GM18868 (cell line): ENCODE measurements around the gene TSHZ1.

Experiments
- ATAC-seq: cut with Tn5 transposase; IDR thresholded peaks from one replicate; pipeline ENCODE4 v1.9.1; 2021; ENCODE audit warnings: mild to moderate bottlenecking, moderate library complexity; ENCODE audit not compliant: unreplicated experiment

The TSHZ1 gene

DNA sequence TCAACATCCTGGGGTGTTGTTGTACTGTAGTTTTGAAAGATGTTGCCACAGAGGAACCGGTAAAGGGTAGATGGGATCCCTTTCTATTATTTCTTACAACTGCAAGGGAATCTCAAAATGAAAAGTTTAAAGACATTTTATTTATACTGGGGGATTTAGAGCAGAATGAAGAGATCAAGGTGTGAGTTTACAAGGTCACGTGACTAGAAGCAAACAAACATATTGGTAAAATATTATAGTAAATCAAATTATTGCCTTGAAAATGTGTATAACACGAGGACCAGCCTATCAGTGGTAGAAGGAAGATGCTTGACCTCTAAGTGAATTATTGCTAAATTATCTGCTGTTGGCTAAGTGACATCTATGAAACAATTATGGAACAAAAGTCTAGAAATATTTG is 119.7 kb downstream of the TSHZ1 start:
- no peak for ATAC-seq

DNA sequence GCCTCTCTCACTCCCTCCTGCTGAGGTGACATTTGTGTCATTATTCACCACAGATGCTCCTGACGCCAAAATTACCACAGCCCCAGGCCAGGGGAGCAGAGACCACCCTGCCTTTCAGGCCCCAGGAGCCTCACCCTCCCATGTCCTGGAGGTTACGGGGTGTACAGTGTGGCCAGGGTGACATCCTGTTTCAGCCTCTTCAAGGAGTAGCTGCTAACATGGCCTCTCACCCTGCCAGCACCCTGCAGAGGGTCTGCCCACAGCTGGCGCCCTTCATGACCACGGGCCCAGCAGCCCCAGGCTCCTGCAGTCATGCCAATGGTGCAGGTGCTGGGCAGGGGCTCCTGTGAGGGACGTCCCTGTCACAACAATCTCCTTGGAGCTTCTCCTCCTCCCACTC is 124.3 kb downstream of the TSHZ1 start:
- no peak for ATAC-seq

DNA sequence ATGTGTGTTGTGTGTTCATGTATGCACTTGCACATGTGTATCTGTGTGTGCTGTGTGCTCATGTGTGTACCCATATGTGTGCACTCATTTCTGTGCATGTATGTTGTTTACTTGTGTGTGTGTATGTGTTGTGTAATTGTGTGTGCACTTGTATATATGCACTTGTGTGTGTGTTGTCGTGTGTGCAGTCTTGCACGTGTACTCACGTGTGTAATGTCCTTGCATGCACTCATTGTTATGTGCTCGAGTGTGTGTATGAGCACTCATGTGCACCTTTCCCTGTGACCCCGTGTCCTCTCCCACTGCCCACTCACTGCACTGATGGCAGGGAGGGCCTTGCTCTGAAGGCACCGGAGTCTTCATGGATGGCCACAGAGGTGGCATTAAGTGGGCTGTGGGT is 124.9 kb downstream of the TSHZ1 start:
- ATAC-seq, result no peak

DNA sequence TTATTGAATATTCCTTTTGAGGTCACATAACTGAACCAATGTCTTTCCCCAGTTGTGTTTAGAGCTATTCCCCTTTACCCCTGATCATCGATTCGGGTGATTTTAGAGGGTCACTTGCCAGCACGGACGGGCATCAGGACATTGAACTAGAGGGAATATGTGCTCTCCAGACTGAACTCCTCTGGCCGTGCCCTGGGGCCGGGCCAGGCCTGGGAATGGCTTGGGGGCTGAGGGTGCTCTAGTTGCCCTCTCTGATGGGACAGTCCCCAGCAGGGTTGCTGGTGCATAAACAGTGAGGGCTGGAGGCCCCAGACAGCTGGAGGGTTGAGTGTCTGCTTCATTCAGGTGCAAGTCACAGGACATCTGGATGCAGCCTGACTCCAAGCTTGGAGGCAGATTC is 126.2 kb downstream of the TSHZ1 start:
- ATAC-seq, result no peak

DNA sequence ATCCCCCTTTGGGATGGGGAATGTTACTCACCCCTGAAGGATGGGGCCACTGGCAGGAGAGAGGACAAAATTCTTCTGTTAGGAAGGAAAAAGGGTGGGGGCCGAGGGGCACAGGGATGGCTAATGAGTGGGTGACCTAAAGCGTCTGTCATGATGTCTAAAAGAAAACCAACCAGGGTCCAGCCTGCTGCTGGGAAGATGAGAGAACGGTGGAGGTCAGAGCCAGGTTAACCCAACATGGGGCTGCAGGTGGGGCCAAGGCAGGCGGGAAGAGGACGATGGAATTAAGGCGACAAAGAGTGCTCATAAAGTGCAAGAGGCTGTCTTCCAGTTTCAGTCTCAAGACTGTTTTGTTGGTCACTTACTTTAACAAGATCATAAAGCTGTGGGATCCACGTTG is 126.8 kb downstream of the TSHZ1 start:
- ATAC-seq, result no peak

DNA sequence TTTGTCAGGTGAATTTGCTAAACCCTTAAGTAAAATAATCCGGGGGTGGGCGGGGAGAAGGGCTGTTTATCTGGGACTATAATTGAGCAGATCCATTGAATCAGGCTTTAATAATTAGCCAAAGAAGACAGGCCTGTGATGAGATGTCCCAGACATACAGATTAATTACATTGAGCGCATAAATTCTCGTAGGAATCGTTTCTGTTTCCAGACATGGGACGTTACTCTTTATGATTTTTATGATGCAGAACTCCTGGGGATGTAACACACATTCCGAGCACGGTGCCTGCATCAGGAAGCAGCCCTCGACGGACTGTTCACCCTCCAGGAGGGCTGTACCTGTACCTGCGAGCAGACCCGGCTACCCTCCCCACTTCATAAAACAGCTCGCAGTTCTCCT is 128.0 kb downstream of the TSHZ1 start:
- ATAC-seq, result no peak
